IMR-90 (cell line): ENCODE measurements around the gene KIF25. TPM values are rescaled to one million over a fixed set of nuclear protein-coding genes. Genes with fewer than 3 reads are reported as not detected.

Source experiments
- ATAC-seq: fragments of 200-7000 bp; cut with Tn5 transposase; 2 replicates; pipeline ENCODE4 v1.9.1; 2020; ENCODE audit warnings: low read depth, mild to moderate bottlenecking, moderate library complexity
- BruUV-seq: library from RNA; stranded (reverse); fragments of 400-500 nt; replicated peaks from 2 replicates; lab custom pipeline; 2021; lab: Mats Ljungman, UMichigan
- CTCF ChIA-PET: fragments of 300-600 bp; formaldehyde crosslinking; extraction: SDS; loops from one replicate; lab custom pipeline; 2021; ENCODE audit warnings: antibody characterized with exemption; lab: Yijun Ruan, JAX
- POLR2A ChIA-PET: fragments of 300-600 bp; sonication (Branson Sonifier 250); formaldehyde crosslinking; loops from one replicate; lab custom pipeline; 2022; ENCODE audit warnings: antibody characterized with exemption; ENCODE audit not compliant: unreplicated experiment; lab: Charles Lee
- DNase-seq: peaks from one replicate; pipeline ENCODE4 v3.0.0; 2013
- H2AFZ ChIP-seq: replicated peaks from 2 replicates; pipeline ENCODE3; 2013; ENCODE audit warnings: low read length, mild to moderate bottlenecking; ENCODE audit not compliant: poor library complexity
- H2AK5ac ChIP-seq: 2 replicates; pipeline ENCODE4 v1.6.1; 2013; ENCODE audit warnings: low read depth, low read length, inconsistent platforms
- H2AK9ac ChIP-seq: replicated peaks from 2 replicates; pipeline ENCODE3; 2013; ENCODE audit warnings: mild to moderate bottlenecking, low read depth, low read length, moderate library complexity; ENCODE audit not compliant: poor library complexity
- H2BK120ac ChIP-seq: 2 replicates; pipeline ENCODE4 v1.6.1; 2013; ENCODE audit warnings: low read depth, low read length, inconsistent platforms
- H2BK15ac ChIP-seq: 3 replicates; pipeline ENCODE4 v1.6.1; 2013; ENCODE audit warnings: low read depth, low read length, inconsistent platforms
- H2BK20ac ChIP-seq: 2 replicates; pipeline ENCODE4 v1.6.1; 2013; ENCODE audit warnings: low read depth, mild to moderate bottlenecking, inconsistent platforms, low read length, moderate library complexity
- H2BK5ac ChIP-seq: 2 replicates; pipeline ENCODE4 v1.6.1; 2013; ENCODE audit warnings: mild to moderate bottlenecking, low read depth, low read length, inconsistent platforms; ENCODE audit not compliant: poor library complexity, severe bottlenecking
- H3K14ac ChIP-seq: replicated peaks from 2 replicates; pipeline ENCODE4 v1.6.1; 2013; ENCODE audit warnings: low read depth, low read length, inconsistent platforms
- H3K18ac ChIP-seq: 2 replicates; pipeline ENCODE4 v1.6.1; 2013; ENCODE audit warnings: low read depth, low read length, control low read depth
- H3K23ac ChIP-seq: 2 replicates; pipeline ENCODE4 v1.6.1; 2013; ENCODE audit warnings: low read depth, low read length, inconsistent platforms
- H3K27ac ChIP-seq: 2 replicates; pipeline ENCODE4 v1.5.1; 2013; ENCODE audit warnings: mild to moderate bottlenecking, control low read depth, low read length; ENCODE audit not compliant: insufficient read depth
- H3K27me3 ChIP-seq: 2 replicates; pipeline ENCODE4 v1.6.1; 2013; ENCODE audit warnings: low read length; ENCODE audit not compliant: control insufficient read depth, insufficient read depth
- H3K36me3 ChIP-seq: 2 replicates; pipeline ENCODE4 v1.6.1; 2013; ENCODE audit warnings: low read length, mixed read lengths; ENCODE audit not compliant: control insufficient read depth, insufficient read depth
- H3K4ac ChIP-seq: 2 replicates; pipeline ENCODE4 v1.6.1; 2013; ENCODE audit warnings: low read depth, low read length, inconsistent platforms
- H3K4me1 ChIP-seq: 2 replicates; pipeline ENCODE4 v1.6.1; 2013; ENCODE audit warnings: low read length, mixed read lengths; ENCODE audit not compliant: control insufficient read depth, insufficient read depth
- H3K4me2 ChIP-seq: 2 replicates; pipeline ENCODE4 v1.6.1; 2013; ENCODE audit warnings: low read depth, mild to moderate bottlenecking, control low read depth, low read length, moderate library complexity
- H3K4me3 ChIP-seq: 2 replicates; pipeline ENCODE4 v1.5.1; 2013; ENCODE audit warnings: low read depth, mild to moderate bottlenecking, control low read depth, low read length, moderate library complexity; ENCODE audit not compliant: insufficient read depth
- H3K56ac ChIP-seq: 2 replicates; pipeline ENCODE4 v1.6.1; 2013; ENCODE audit warnings: low read length, inconsistent platforms; ENCODE audit not compliant: insufficient read depth; ENCODE audit errors: extremely low read depth
- H3K79me1 ChIP-seq, 2 experiments: 2 replicates each; pipeline ENCODE4 v1.6.1; 2013; ENCODE audit warnings: low read length in 2 of 2, inconsistent platforms in 1 of 2, low read depth in 1 of 2
- H3K9ac ChIP-seq: 2 replicates; pipeline ENCODE4 v1.6.1; 2013; ENCODE audit warnings: low read depth, low read length, control low read depth
- H3K9me1 ChIP-seq: 2 replicates; pipeline ENCODE4 v1.6.1; 2013; ENCODE audit warnings: low read length, inconsistent platforms; ENCODE audit not compliant: insufficient read depth
- H3K9me3 ChIP-seq: 2 replicates; pipeline ENCODE4 v1.6.1; 2013; ENCODE audit warnings: low read length; ENCODE audit not compliant: control insufficient read depth, insufficient read depth
- H4K20me1 ChIP-seq: 2 replicates; pipeline ENCODE4 v1.6.1; 2013; ENCODE audit warnings: low read length, inconsistent platforms; ENCODE audit not compliant: insufficient read depth
- H4K5ac ChIP-seq: 2 replicates; pipeline ENCODE4 v1.6.1; 2013; ENCODE audit warnings: mild to moderate bottlenecking, low read depth, low read length, control low read depth
- H4K8ac ChIP-seq, 2 experiments: 2 replicates each; pipeline ENCODE4 v1.6.1; 2013; ENCODE audit warnings: low read depth in 2 of 2, low read length in 2 of 2, control low read depth in 1 of 2, inconsistent platforms in 1 of 2
- H4K91ac ChIP-seq: 2 replicates; pipeline ENCODE4 v1.6.1; 2013; ENCODE audit warnings: low read depth, low read length, inconsistent platforms; ENCODE audit not compliant: insufficient read depth
- BHLHE40 ChIP-seq: fragments of 150-350 bp; IDR thresholded peaks from 2 replicates; pipeline ENCODE4 v1.6.1; 2016; ENCODE audit warnings: mild to moderate bottlenecking, low read depth, low read length
- CEBPB ChIP-seq: IDR thresholded peaks from 2 replicates; pipeline ENCODE4 v1.6.1; 2012; ENCODE audit warnings: low read depth, low read length, improper control_type of control experiment
- CHD1 ChIP-seq: IDR thresholded peaks from 2 replicates; pipeline ENCODE4 v1.6.1; 2012; ENCODE audit warnings: low read depth, low read length, improper control_type of control experiment
- FOS ChIP-seq: fragments of 150-350 bp; IDR thresholded peaks from 2 replicates; pipeline ENCODE4 v1.6.1; 2016; ENCODE audit warnings: low read depth, low read length
- MAFK ChIP-seq: IDR thresholded peaks from 2 replicates; pipeline ENCODE4 v1.6.1; 2012; ENCODE audit warnings: low read depth, low read length, improper control_type of control experiment
- MAZ ChIP-seq: IDR thresholded peaks from 2 replicates; pipeline ENCODE4 v1.6.1; 2012; ENCODE audit warnings: low read depth, mild to moderate bottlenecking, low read length, improper control_type of control experiment, moderate library complexity, borderline replicate concordance
- MXI1 ChIP-seq: IDR thresholded peaks from 2 replicates; pipeline ENCODE4 v1.6.1; 2012; ENCODE audit warnings: low read depth, mild to moderate bottlenecking, low read length, moderate library complexity, borderline replicate concordance
- NFE2L2 ChIP-seq: fragments of 150-350 bp; IDR thresholded peaks from 2 replicates; pipeline ENCODE4 v1.6.1; 2016; ENCODE audit warnings: low read depth, mild to moderate bottlenecking, low read length
- POLR2A ChIP-seq: IDR thresholded peaks from 2 replicates; pipeline ENCODE4 v1.6.1; 2012; ENCODE audit warnings: mild to moderate bottlenecking, low read depth, low read length
- RAD21 ChIP-seq: IDR thresholded peaks from 2 replicates; pipeline ENCODE4 v1.6.1; 2012; ENCODE audit warnings: low read length, improper control_type of control experiment
- RCOR1 ChIP-seq: IDR thresholded peaks from 2 replicates; pipeline ENCODE4 v1.6.1; 2012; ENCODE audit warnings: mild to moderate bottlenecking, low read length, improper control_type of control experiment; ENCODE audit not compliant: insufficient replicate concordance
- RFX5 ChIP-seq: IDR thresholded peaks from 2 replicates; pipeline ENCODE4 v1.8.0; 2012; ENCODE audit warnings: low read depth, mild to moderate bottlenecking, low read length, moderate library complexity
- SMC3 ChIP-seq: fragments of 150-350 bp; IDR thresholded peaks from 2 replicates; pipeline ENCODE4 v1.6.1; 2016; ENCODE audit warnings: low read depth, mild to moderate bottlenecking, antibody characterized with exemption, low read length, moderate library complexity
- WGBS, 2 experiments: methylation state at CpG; one replicate each; pipeline versions ENCODE4 v1.1.5 to v1.1.7; 2013; ENCODE audit warnings: missing lambda C conversion rate in 2 of 2; ENCODE audit not compliant: insufficient read length in 1 of 2; ENCODE audit errors: extremely low coverage in 2 of 2; 5-methylcytosine and 5-hydroxymethylcytosine counted together
- dilution Hi-C: fragments of 300-500 bp; cut with HindIII; formaldehyde crosslinking; loops from one replicate; pipeline ENCODE4 v1.14.3; 2018; ENCODE audit warnings: low sequenced_read_pairs; ENCODE audit not compliant: unreplicated experiment
- in situ Hi-C: fragments of 300-500 bp; cut with MboI; formaldehyde crosslinking; loops from 3 replicates; pipeline ENCODE4 v1.14.3; 2019; ENCODE audit warnings: low sequenced_read_pairs, inconsistent platforms, mixed read lengths
- intact Hi-C: fragments of 100-400 bp; cut with micrococcal nuclease; formaldehyde crosslinking; loops from 2 replicates; pipeline ENCODE4 v1.10.0; 2022
- polyA plus RNA-seq, 3 experiments: library from polyadenylated mRNA; depleted of rRNA; stranded (reverse); fragments of >200 nt; gene quantifications; 2 replicates each; pipeline ENCODE4 v1.2.3, GENCODE V29; 2012; ENCODE audit warnings: low replicate concordance in 1 of 3
- total RNA-seq: library from RNA; depleted of rRNA; stranded (reverse); fragments of >200 nt; gene quantifications from 2 replicates; pipeline ENCODE4 v1.2.3, GENCODE V29; 2012
- TF ChIP-seq, protein P1 (sequence below): conservative IDR thresholded peaks from 2 replicates; pipeline ENCODE4 v1.5.1; 2012; ENCODE audit warnings: mild to moderate bottlenecking, low read depth, low read length, improper control_type of control experiment
- TF ChIP-seq, protein P2 (sequence below): fragments of 150-350 bp; IDR thresholded peaks from 2 replicates; pipeline ENCODE4 v1.6.1; 2017; ENCODE audit warnings: mild to moderate bottlenecking, antibody characterized with exemption, low read length, low read depth
- TF ChIP-seq, protein P3 (sequence below): fragments of 150-350 bp; IDR thresholded peaks from 2 replicates; pipeline ENCODE4 v1.6.1; 2016; ENCODE audit warnings: low read depth, mild to moderate bottlenecking, low read length, moderate library complexity, borderline replicate concordance

KIF25 gene
- total and polyA plus RNA-seq, 2 of the 4 experiments (the other 2 are of a cell fraction) = not detected

DNA sequence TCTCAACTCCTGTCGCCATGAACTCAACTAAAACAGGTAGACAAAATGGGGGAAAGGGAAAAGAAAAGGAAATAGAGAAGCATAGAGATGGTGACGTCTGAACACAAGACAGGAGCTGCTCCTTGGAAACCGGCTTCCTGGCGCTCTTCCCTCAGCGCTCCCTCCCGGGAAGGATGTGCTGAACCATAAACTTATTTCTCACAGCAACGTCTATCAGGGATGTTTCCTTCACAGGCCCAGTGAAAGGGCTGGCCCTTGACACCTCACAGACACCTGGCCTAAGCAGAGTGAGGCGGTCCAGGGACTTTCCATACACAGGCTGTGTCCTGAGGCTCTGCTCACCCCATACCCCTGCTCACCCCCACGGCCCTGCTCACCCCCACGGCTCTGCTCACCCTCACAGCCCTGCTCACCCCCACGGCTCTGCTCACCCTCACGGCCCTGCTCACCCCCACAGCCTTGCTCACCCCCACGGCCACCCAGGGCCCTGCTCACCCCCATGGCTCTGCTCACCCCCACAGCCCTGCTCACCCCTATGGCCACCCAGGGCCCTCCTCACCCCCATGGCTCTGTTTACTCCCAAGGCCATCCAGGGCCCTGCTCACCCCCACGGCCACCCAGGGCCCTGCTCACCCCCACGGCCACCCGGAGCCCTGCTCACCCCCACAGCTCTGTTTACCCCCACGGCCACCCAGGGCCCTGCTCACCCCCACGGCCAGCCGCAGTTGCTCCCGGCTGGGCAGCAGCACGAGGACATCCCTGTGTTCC, 80.9 kb downstream of the KIF25 start:
- Histone ChIP-seq H3K18ac (no peak overlapping the region), H3K36me3 (no peaks in the 10 kb centered on the region), H2BK20ac (no peak overlapping the region), H3K79me1 (no peaks in the 10 kb centered on the region), H2AK9ac (no peak overlapping the region), H2BK15ac (no peak overlapping the region), H3K4me3 (no peak overlapping the region), H4K5ac (no peak overlapping the region), H3K9ac (no peak overlapping the region), H3K27me3 (peaks cover 5% of the 10 kb centered on the region; the same call in 1 of the 2 replicates), H3K27ac (no peak overlapping the region), H3K9me1 (no peaks in the 10 kb centered on the region), H3K23ac (no peak overlapping the region), H3K4me1 (no peaks in the 10 kb centered on the region; the same call in 1 of the 2 replicates), H4K91ac (no peak overlapping the region), H3K9me3 (no peaks in the 10 kb centered on the region), H2BK120ac (no peak overlapping the region), H4K20me1 (no peaks in the 10 kb centered on the region), H3K4me2 (no peak overlapping the region), H3K4ac (no peak overlapping the region), H2AFZ (no peak overlapping the region), H4K8ac (no peak overlapping the region), H3K56ac (no peak overlapping the region), H3K14ac (no peak overlapping the region), H2BK5ac (no peak overlapping the region), H2AK5ac (no peak overlapping the region)
- no TSS peak for BruUV-seq
- DNase-seq (no peak), ATAC-seq (no peak)
- dilution Hi-C loops (no loop called here), in situ Hi-C loops (no loop called here), intact Hi-C loops (no loop called here)
- ChIA-PET POLR2A (no interaction called here), CTCF (no interaction called here)
- 54% methylated on average over 8 of the region's 21 CpGs; no CpG with 5 or more reads in 1 of the 2 experiments for WGBS, 2 experiments
- TF ChIP-seq CEBPB (no peak), NFE2L2 (no peak), BHLHE40 (no peak), RCOR1 (no peak), RFX5 (no peak), MXI1 (no peak), RAD21 (no peak), POLR2A (no peak), CHD1 (no peak), MAZ (no peak), SMC3 (no peak), FOS (no peak), MAFK (no peak)
- TF ChIP-seq, protein P1, sequence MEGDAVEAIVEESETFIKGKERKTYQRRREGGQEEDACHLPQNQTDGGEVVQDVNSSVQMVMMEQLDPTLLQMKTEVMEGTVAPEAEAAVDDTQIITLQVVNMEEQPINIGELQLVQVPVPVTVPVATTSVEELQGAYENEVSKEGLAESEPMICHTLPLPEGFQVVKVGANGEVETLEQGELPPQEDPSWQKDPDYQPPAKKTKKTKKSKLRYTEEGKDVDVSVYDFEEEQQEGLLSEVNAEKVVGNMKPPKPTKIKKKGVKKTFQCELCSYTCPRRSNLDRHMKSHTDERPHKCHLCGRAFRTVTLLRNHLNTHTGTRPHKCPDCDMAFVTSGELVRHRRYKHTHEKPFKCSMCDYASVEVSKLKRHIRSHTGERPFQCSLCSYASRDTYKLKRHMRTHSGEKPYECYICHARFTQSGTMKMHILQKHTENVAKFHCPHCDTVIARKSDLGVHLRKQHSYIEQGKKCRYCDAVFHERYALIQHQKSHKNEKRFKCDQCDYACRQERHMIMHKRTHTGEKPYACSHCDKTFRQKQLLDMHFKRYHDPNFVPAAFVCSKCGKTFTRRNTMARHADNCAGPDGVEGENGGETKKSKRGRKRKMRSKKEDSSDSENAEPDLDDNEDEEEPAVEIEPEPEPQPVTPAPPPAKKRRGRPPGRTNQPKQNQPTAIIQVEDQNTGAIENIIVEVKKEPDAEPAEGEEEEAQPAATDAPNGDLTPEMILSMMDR = no peak
- TF ChIP-seq, protein P2, sequence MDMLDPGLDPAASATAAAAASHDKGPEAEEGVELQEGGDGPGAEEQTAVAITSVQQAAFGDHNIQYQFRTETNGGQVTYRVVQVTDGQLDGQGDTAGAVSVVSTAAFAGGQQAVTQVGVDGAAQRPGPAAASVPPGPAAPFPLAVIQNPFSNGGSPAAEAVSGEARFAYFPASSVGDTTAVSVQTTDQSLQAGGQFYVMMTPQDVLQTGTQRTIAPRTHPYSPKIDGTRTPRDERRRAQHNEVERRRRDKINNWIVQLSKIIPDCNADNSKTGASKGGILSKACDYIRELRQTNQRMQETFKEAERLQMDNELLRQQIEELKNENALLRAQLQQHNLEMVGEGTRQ = no peak
- TF ChIP-seq, protein P3, sequence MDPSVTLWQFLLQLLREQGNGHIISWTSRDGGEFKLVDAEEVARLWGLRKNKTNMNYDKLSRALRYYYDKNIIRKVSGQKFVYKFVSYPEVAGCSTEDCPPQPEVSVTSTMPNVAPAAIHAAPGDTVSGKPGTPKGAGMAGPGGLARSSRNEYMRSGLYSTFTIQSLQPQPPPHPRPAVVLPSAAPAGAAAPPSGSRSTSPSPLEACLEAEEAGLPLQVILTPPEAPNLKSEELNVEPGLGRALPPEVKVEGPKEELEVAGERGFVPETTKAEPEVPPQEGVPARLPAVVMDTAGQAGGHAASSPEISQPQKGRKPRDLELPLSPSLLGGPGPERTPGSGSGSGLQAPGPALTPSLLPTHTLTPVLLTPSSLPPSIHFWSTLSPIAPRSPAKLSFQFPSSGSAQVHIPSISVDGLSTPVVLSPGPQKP = no peak
